Keratinocyte (primary cell): ENCODE results near the gene COL13A1.

Source experiments
- CTCF ChIP-seq, 3 experiments: IDR thresholded peaks in 1 of 3; conservative IDR thresholded peaks in 1 of 3; optimal IDR thresholded peaks in 1 of 3; 2 replicates in 2 of 3; 3 replicates in 1 of 3; pipeline versions ENCODE3 to v1.5.1; 2011; ENCODE audit warnings: low read length in 3 of 3, mild to moderate bottlenecking in 3 of 3, moderate library complexity in 2 of 3, control low read depth in 1 of 3, inconsistent platforms in 1 of 3; ENCODE audit not compliant: insufficient read depth in 2 of 3; ENCODE audit errors: extremely low read depth in 1 of 3
- EZH2 ChIP-seq: IDR thresholded peaks from one replicate; pipeline ENCODE4 v1.6.1; 2012; ENCODE audit warnings: inconsistent platforms, mild to moderate bottlenecking, low read length, moderate library complexity

GRCh38 chr10:69759641-69760040, 42.1 kb upstream of the COL13A1 start:
- TF ChIP-seq EZH2 (no peak), CTCF (optimal IDR thresholded peaks at IDR 0.05 in 1 of 3, IDR thresholded peaks at IDR 0.05 in 1 of 3, conservative IDR thresholded peaks at IDR 0.05 in 1 of 3; ENCODE audit: extremely low read depth in 1 of 3, insufficient read depth in 2 of 3, low read length in 3 of 3) (no peak)
